Trophoblast cell (in vitro differentiated cells and primary cell): ENCODE results near the gene SRPX2.

Experiments used
- DNase-seq, 2 donors: peaks; one replicate each; pipeline ENCODE4 v3.0.0-alpha.2; 2016
- H2AFZ ChIP-seq: 2 replicates; pipeline ENCODE4 v1.6.1; 2013; ENCODE audit warnings: low read length, moderate library complexity, mild to moderate bottlenecking; ENCODE audit not compliant: insufficient read depth, poor library complexity
- H2AK5ac ChIP-seq: 2 replicates; pipeline ENCODE4 v1.6.1; 2013; ENCODE audit warnings: mild to moderate bottlenecking, low read length
- H2BK120ac ChIP-seq: 2 replicates; pipeline ENCODE4 v1.6.1; 2013; ENCODE audit warnings: low read length, mild to moderate bottlenecking, moderate library complexity; ENCODE audit not compliant: insufficient read depth, poor library complexity
- H2BK12ac ChIP-seq: 2 replicates; pipeline ENCODE4 v1.6.1; 2013; ENCODE audit warnings: mild to moderate bottlenecking, low read length, moderate library complexity
- H2BK5ac ChIP-seq: 2 replicates; pipeline ENCODE4 v1.6.1; 2013; ENCODE audit warnings: low read length, low read depth, moderate library complexity, mild to moderate bottlenecking; ENCODE audit not compliant: poor library complexity
- H3K14ac ChIP-seq: 2 replicates; pipeline ENCODE4 v1.6.1; 2013; ENCODE audit warnings: mild to moderate bottlenecking, low read length
- H3K18ac ChIP-seq: 2 replicates; pipeline ENCODE4 v1.6.1; 2013; ENCODE audit warnings: mild to moderate bottlenecking, low read length
- H3K23ac ChIP-seq: 2 replicates; pipeline ENCODE4 v1.6.1; 2013; ENCODE audit warnings: low read length
- H3K27ac ChIP-seq: 2 replicates; pipeline ENCODE4 v1.5.1; 2013; ENCODE audit warnings: low read depth, mild to moderate bottlenecking, inconsistent platforms, low read length, moderate library complexity
- H3K27me3 ChIP-seq: 2 replicates; pipeline ENCODE4 v1.6.1; 2013; ENCODE audit warnings: inconsistent platforms, mild to moderate bottlenecking, low read length, moderate library complexity; ENCODE audit not compliant: insufficient read depth
- H3K36me3 ChIP-seq, 2 experiments: 1 replicate in 1 of 2; 2 replicates in 1 of 2; pipeline ENCODE4 v1.6.1; 2013; ENCODE audit warnings: low read length in 2 of 2, mild to moderate bottlenecking in 2 of 2, moderate library complexity in 1 of 2; ENCODE audit not compliant: insufficient read depth in 2 of 2, control insufficient read depth in 1 of 2
- H3K4ac ChIP-seq: 2 replicates; pipeline ENCODE4 v1.6.1; 2013; ENCODE audit warnings: low read depth, mild to moderate bottlenecking, low read length, moderate library complexity
- H3K4me1 ChIP-seq, 2 experiments: 1 replicate in 1 of 2; 2 replicates in 1 of 2; pipeline ENCODE4 v1.6.1; 2013; ENCODE audit warnings: low read length in 2 of 2, mild to moderate bottlenecking in 2 of 2, moderate library complexity in 1 of 2; ENCODE audit not compliant: insufficient read depth in 2 of 2, control insufficient read depth in 1 of 2
- H3K4me2 ChIP-seq: 2 replicates; pipeline ENCODE4 v1.6.1; 2013; ENCODE audit warnings: inconsistent platforms, mild to moderate bottlenecking, low read length, moderate library complexity
- H3K4me3 ChIP-seq: 2 replicates; pipeline ENCODE4 v1.5.1; 2013; ENCODE audit warnings: mild to moderate bottlenecking, low read depth, low read length, inconsistent platforms
- H3K79me1 ChIP-seq: one replicate; pipeline ENCODE4 v1.6.1; 2013; ENCODE audit warnings: low read length
- H3K79me2 ChIP-seq: 2 replicates; pipeline ENCODE4 v1.6.1; 2013; ENCODE audit warnings: low read length, mild to moderate bottlenecking; ENCODE audit not compliant: control insufficient read depth, insufficient read depth, poor library complexity
- H3K9ac ChIP-seq: 2 replicates; pipeline ENCODE4 v1.6.1; 2013; ENCODE audit warnings: mild to moderate bottlenecking, low read length
- H3K9me3 ChIP-seq: 2 replicates; pipeline ENCODE4 v1.6.1; 2013; ENCODE audit warnings: low read depth, mild to moderate bottlenecking, control low read depth, inconsistent platforms, low read length; ENCODE audit not compliant: insufficient read depth
- H4K12ac ChIP-seq: 2 replicates; pipeline ENCODE4 v1.6.1; 2013; ENCODE audit warnings: low read depth, mild to moderate bottlenecking, low read length, moderate library complexity
- H4K8ac ChIP-seq: 2 replicates; pipeline ENCODE4 v1.6.1; 2013; ENCODE audit warnings: low read depth, mild to moderate bottlenecking, low read length, moderate library complexity
- H4K91ac ChIP-seq: one replicate; pipeline ENCODE4 v1.6.1; 2013; ENCODE audit warnings: low read depth, mild to moderate bottlenecking, low read length, moderate library complexity
- WGBS: extraction: QIAGEN DNeasy Blood & Tissue Kit; methylation state at CpG from one replicate; pipeline ENCODE4 v1.1.7; 2013; ENCODE audit warnings: missing lambda C conversion rate; ENCODE audit not compliant: insufficient read length, insufficient coverage; ENCODE audit errors: extremely low coverage; 5-methylcytosine and 5-hydroxymethylcytosine counted together

Gene SRPX2

DNA sequence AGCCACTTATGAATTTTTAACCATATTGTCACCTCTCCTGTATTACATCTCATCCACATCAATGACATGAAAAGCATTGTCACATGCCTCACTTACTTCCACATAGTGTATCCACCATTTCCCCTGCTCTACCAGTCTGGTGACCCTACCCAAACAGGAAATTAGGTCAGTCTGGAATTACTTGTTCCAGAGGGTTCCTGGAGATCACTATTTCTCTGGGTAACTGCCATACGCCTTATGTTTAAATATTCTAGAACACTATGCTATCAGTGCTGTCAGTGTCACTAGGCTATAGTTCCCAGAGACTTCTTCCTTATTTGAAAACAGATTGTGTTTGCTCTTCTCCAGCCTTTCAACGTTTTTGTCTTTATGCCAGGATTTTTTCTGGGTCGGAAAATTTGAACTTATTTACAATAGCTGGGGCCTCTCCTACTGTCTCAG is 15.0 kb downstream of the SRPX2 start:
- Histone ChIP-seq H3K4me1 (no peaks in the 10 kb centered on the region), H2AFZ (no peak overlapping the region), H3K4me2 (no peak overlapping the region), H2AK5ac (no peak overlapping the region), H3K4me3 (no peak overlapping the region), H3K27ac (no peak overlapping the region), H3K36me3 (no peaks in the 10 kb centered on the region), H3K79me1 (no peaks in the 10 kb centered on the region), H3K18ac (no peak overlapping the region), H3K4ac (no peak overlapping the region), H4K8ac (no peak overlapping the region), H2BK120ac (no peak overlapping the region), H2BK5ac (no peak overlapping the region), H3K9ac (no peak overlapping the region), H2BK12ac (no peak overlapping the region), H4K91ac (no peak overlapping the region), H4K12ac (no peak overlapping the region), H3K27me3 (no peaks in the 10 kb centered on the region), H3K9me3 (no peaks in the 10 kb centered on the region), H3K79me2 (no peaks in the 10 kb centered on the region), H3K14ac (no peak overlapping the region), H3K23ac (no peak overlapping the region)
- no CpG with 5 or more reads among the region's 3 CpGs for WGBS
- no peak for DNase-seq

DNA sequence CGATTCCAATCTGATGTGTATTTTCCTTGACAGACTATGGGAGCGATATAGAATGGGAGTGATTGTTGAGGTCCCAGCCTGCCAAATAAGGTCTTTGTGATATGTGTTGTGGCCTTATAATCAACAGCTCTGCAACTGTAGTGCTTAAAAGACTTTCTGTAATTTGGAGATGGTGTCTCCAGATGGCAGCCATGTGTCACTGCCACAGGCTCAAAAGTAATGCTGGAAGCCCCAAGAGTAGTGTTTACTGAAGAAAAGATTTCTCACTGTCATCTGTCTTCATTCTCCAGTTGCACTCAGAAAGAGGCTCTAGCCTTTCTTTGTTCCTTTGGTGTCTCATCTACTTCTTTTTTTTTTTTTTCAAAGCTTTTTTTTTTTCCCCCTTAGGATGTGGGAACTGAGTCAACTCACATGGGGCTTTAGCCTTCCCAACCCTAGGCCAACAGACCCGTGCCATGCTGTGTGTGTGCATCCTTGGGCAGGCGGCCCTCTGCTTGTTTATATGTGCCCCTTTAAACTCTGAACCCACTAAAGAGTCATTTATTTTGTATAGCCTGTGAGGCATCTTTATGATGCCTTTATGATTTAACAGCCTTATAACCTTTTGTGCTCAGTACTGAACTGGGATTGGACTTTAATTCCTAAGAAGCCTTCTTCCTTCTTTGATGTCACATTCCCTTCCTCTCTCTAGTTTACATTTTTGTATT is 15.6 kb downstream of the SRPX2 start:
- H3K18ac ChIP-seq = no peak overlapping the region
- no peaks in the 10 kb centered on the region for H3K36me3 ChIP-seq
- no peak overlapping the region for H3K27ac ChIP-seq
- H3K4me3 ChIP-seq = no peak overlapping the region
- no peak overlapping the region for H3K4me2 ChIP-seq
- DNase-seq = no peak
- no peak overlapping the region for H2AFZ ChIP-seq
- H3K9ac ChIP-seq = no peak overlapping the region
- H3K4me1 ChIP-seq = no peaks in the 10 kb centered on the region
- H3K4ac ChIP-seq = no peak overlapping the region
- no peak overlapping the region for H3K14ac ChIP-seq
- no peaks in the 10 kb centered on the region for H3K9me3 ChIP-seq
- no peak overlapping the region for H4K12ac ChIP-seq
- no peak overlapping the region for H2AK5ac ChIP-seq
- no CpG with 5 or more reads among the region's 4 CpGs for WGBS
- no peak overlapping the region for H4K8ac ChIP-seq
- no peak overlapping the region for H3K23ac ChIP-seq
- no peak overlapping the region for H2BK5ac ChIP-seq
- no peak overlapping the region for H2BK12ac ChIP-seq
- no peaks in the 10 kb centered on the region for H3K79me2 ChIP-seq
- H3K27me3 ChIP-seq = no peaks in the 10 kb centered on the region
- no peak overlapping the region for H4K91ac ChIP-seq
- no peaks in the 10 kb centered on the region for H3K79me1 ChIP-seq
- no peak overlapping the region for H2BK120ac ChIP-seq

DNA sequence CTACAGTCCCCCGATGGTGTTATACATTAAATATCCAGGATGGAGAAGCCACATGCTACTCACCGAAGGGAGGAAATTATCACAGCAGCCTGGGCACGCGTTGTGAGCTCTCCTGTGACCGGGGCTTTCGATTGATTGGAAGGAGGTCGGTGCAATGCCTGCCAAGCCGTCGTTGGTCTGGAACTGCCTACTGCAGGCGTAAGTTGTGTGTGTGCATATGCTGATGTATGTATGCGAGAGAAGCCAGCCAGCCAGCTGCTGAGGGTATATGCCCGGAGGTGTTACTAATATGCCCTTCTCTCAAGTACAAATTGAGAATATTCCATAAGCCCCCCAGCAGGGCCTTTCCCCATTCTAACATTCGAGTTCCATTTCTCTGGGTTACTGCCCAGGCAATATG is 18.2 kb downstream of the SRPX2 start:
- Histone ChIP-seq H3K14ac (no peak overlapping the region), H3K9me3 (no peaks in the 10 kb centered on the region), H3K23ac (no peak overlapping the region), H2AK5ac (no peak overlapping the region), H3K36me3 (no peaks in the 10 kb centered on the region), H3K18ac (no peak overlapping the region), H2BK5ac (no peak overlapping the region), H3K9ac (no peak overlapping the region), H3K27ac (no peak overlapping the region), H2BK12ac (no peak overlapping the region), H3K4me1 (no peaks in the 10 kb centered on the region), H4K12ac (no peak overlapping the region), H3K27me3 (no peaks in the 10 kb centered on the region), H4K8ac (no peak overlapping the region), H3K79me1 (no peaks in the 10 kb centered on the region), H3K4me3 (no peak overlapping the region), H4K91ac (no peak overlapping the region), H3K4ac (no peak overlapping the region), H3K4me2 (no peak overlapping the region), H3K79me2 (no peaks in the 10 kb centered on the region), H2BK120ac (no peak overlapping the region), H2AFZ (no peak overlapping the region)
- no CpG with 5 or more reads among the region's 13 CpGs for WGBS
- DNase-seq = no peak

DNA sequence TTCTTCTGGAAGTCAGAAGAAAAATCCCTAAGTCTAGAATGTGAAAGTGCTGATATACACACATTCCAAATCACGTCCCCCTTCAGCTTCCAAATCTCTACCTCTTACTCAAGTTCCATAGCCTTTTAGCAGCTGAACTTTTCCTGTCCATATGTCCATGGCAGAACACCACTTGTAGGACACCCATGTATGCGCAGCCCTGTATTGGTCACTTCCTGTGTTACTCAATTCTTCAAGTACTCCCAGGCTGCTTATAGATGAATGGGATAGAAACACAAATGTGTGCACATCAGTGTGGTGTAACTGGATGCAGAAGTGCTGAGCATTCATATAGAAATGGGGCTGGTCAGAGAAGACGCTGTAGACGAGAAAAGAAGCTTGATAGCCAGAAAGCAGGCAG is 18.8 kb downstream of the SRPX2 start:
- no peaks in the 10 kb centered on the region for H3K27me3 ChIP-seq
- no peaks in the 10 kb centered on the region for H3K79me2 ChIP-seq
- no peak overlapping the region for H3K27ac ChIP-seq
- H4K91ac ChIP-seq = no peak overlapping the region
- no peaks in the 10 kb centered on the region for H3K36me3 ChIP-seq
- no CpG with 5 or more reads among the region's 4 CpGs for WGBS
- H3K4ac ChIP-seq = no peak overlapping the region
- H4K12ac ChIP-seq = no peak overlapping the region
- no peak overlapping the region for H3K18ac ChIP-seq
- DNase-seq = no peak
- no peak overlapping the region for H2AK5ac ChIP-seq
- no peak overlapping the region for H3K9ac ChIP-seq
- H3K23ac ChIP-seq = no peak overlapping the region
- no peak overlapping the region for H3K4me2 ChIP-seq
- H3K9me3 ChIP-seq = no peaks in the 10 kb centered on the region
- no peak overlapping the region for H2BK12ac ChIP-seq
- no peak overlapping the region for H2BK5ac ChIP-seq
- no peak overlapping the region for H3K4me3 ChIP-seq
- no peak overlapping the region for H4K8ac ChIP-seq
- H3K79me1 ChIP-seq = no peaks in the 10 kb centered on the region
- H2AFZ ChIP-seq = no peak overlapping the region
- H3K4me1 ChIP-seq = no peaks in the 10 kb centered on the region
- no peak overlapping the region for H3K14ac ChIP-seq
- H2BK120ac ChIP-seq = no peak overlapping the region
